H9 (cell line): ENCODE measurements around the gene ADAMTS3. TPM values are rescaled to one million over a fixed set of nuclear protein-coding genes. Genes with fewer than 3 reads are reported as not detected.

ENCODE experiments used
- DNase-seq: peaks from one replicate; pipeline ENCODE4 v3.0.0-alpha.2; 2017
- H2AFZ ChIP-seq: one replicate; pipeline ENCODE4 v1.6.1; 2013; ENCODE audit warnings: mild to moderate bottlenecking, low read length, control low read depth, moderate library complexity
- H2AK5ac ChIP-seq: 2 replicates; pipeline ENCODE4 v1.6.1; 2013; ENCODE audit warnings: low read length, control low read depth, mixed read lengths; ENCODE audit not compliant: insufficient read length
- H2BK120ac ChIP-seq: one replicate; pipeline ENCODE4 v1.6.1; 2013; ENCODE audit warnings: low read depth, mild to moderate bottlenecking, low read length, control low read depth, inconsistent platforms; ENCODE audit not compliant: poor library complexity, severe bottlenecking
- H2BK12ac ChIP-seq: 2 replicates; pipeline ENCODE4 v1.6.1; 2013; ENCODE audit warnings: low read length, control low read depth, mixed read lengths, low read depth; ENCODE audit not compliant: insufficient read length
- H2BK15ac ChIP-seq: 2 replicates; pipeline ENCODE4 v1.6.1; 2013; ENCODE audit warnings: low read depth, low read length, control low read depth
- H2BK20ac ChIP-seq: one replicate; pipeline ENCODE4 v1.6.1; 2013; ENCODE audit warnings: low read depth, mild to moderate bottlenecking, low read length, control low read depth, inconsistent platforms; ENCODE audit not compliant: poor library complexity, severe bottlenecking
- H2BK5ac ChIP-seq: 2 replicates; pipeline ENCODE4 v1.6.1; 2013; ENCODE audit warnings: low read length, control low read depth, mixed read lengths; ENCODE audit not compliant: insufficient read length
- H3K14ac ChIP-seq: 2 replicates; pipeline ENCODE4 v1.6.1; 2013; ENCODE audit warnings: low read length, control low read depth; ENCODE audit not compliant: insufficient read depth
- H3K18ac ChIP-seq: 2 replicates; pipeline ENCODE4 v1.6.1; 2013; ENCODE audit warnings: low read depth, mild to moderate bottlenecking, mixed read lengths, low read length, control low read depth; ENCODE audit not compliant: insufficient read length
- H3K23ac ChIP-seq: 2 replicates; pipeline ENCODE4 v1.6.1; 2013; ENCODE audit warnings: low read length, control low read depth, mixed read lengths, low read depth; ENCODE audit not compliant: insufficient read length
- H3K23me2 ChIP-seq: 2 replicates; pipeline ENCODE4 v1.6.1; 2013; ENCODE audit warnings: low read depth, mild to moderate bottlenecking, mixed read lengths, low read length, control low read depth; ENCODE audit not compliant: insufficient read length, poor library complexity, severe bottlenecking
- H3K27ac ChIP-seq: 2 replicates; pipeline ENCODE4 v1.5.1; 2013; ENCODE audit warnings: low read length, control low read depth, mixed read lengths, low read depth; ENCODE audit not compliant: insufficient read length
- H3K27me3 ChIP-seq: 2 replicates; pipeline ENCODE4 v1.6.1; 2013; ENCODE audit warnings: low read length, control low read depth, inconsistent platforms; ENCODE audit not compliant: insufficient read depth
- H3K4ac ChIP-seq: 2 replicates; pipeline ENCODE4 v1.6.1; 2013; ENCODE audit warnings: low read depth, mild to moderate bottlenecking, control low read depth, inconsistent platforms, low read length, moderate library complexity
- H3K4me1 ChIP-seq: 2 replicates; pipeline ENCODE4 v1.6.1; 2013; ENCODE audit warnings: low read length, control low read depth, inconsistent platforms; ENCODE audit not compliant: insufficient read depth
- H3K4me2 ChIP-seq: 2 replicates; pipeline ENCODE4 v1.6.1; 2013; ENCODE audit warnings: low read length, control low read depth, mixed read lengths; ENCODE audit not compliant: insufficient read length, insufficient read depth
- H3K56ac ChIP-seq: 2 replicates; pipeline ENCODE4 v1.6.1; 2013; ENCODE audit warnings: low read depth, mild to moderate bottlenecking, mixed read lengths, low read length, control low read depth; ENCODE audit not compliant: insufficient read length
- H3K79me1 ChIP-seq: 2 replicates; pipeline ENCODE4 v1.6.1; 2013; ENCODE audit warnings: low read depth, mild to moderate bottlenecking, moderate library complexity, low read length, control low read depth, inconsistent platforms; ENCODE audit not compliant: insufficient read depth, poor library complexity, severe bottlenecking
- H3K79me2 ChIP-seq: 2 replicates; pipeline ENCODE4 v1.6.1; 2013; ENCODE audit warnings: low read length, control low read depth, inconsistent platforms; ENCODE audit not compliant: insufficient read depth
- H3K9ac ChIP-seq: 2 replicates; pipeline ENCODE4 v1.6.1; 2013; ENCODE audit warnings: low read length, control low read depth, mixed read lengths; ENCODE audit not compliant: insufficient read length; ENCODE audit errors: extremely low read depth
- H3K9me3 ChIP-seq: one replicate; pipeline ENCODE4 v1.6.1; 2013; ENCODE audit warnings: low read depth, low read length, inconsistent platforms; ENCODE audit not compliant: control insufficient read depth
- H3T11ph ChIP-seq: one replicate; pipeline ENCODE4 v1.6.1; 2013; ENCODE audit warnings: mild to moderate bottlenecking, low read length, control low read depth, inconsistent platforms
- H4K20me1 ChIP-seq: one replicate; pipeline ENCODE4 v1.6.1; 2013; ENCODE audit not compliant: control insufficient read depth, insufficient read length, insufficient read depth
- H4K5ac ChIP-seq: 2 replicates; pipeline ENCODE4 v1.6.1; 2013; ENCODE audit warnings: low read depth, mild to moderate bottlenecking, mixed read lengths, low read length, control low read depth; ENCODE audit not compliant: insufficient read length
- H4K8ac ChIP-seq: replicated peaks from 2 replicates; pipeline ENCODE4 v1.6.1; 2013; ENCODE audit warnings: low read length, control low read depth, mixed read lengths, low read depth; ENCODE audit not compliant: insufficient read length
- H4K91ac ChIP-seq: 2 replicates; pipeline ENCODE4 v1.6.1; 2013; ENCODE audit warnings: low read depth, mild to moderate bottlenecking, moderate library complexity, mixed read lengths, low read length, control low read depth; ENCODE audit not compliant: insufficient read length
- H3K27ac Mint-ChIP-seq, 3 experiments: 2 replicates in 2 of 3; 3 replicates in 1 of 3; pipeline ENCODE4 v1.8.0; 2020 to 2021; ENCODE audit warnings: mixed read lengths in 3 of 3, mild to moderate bottlenecking in 1 of 3, moderate library complexity in 1 of 3
- H3K27me3 Mint-ChIP-seq: 2 replicates; pipeline ENCODE4 v1.8.0; 2021; ENCODE audit warnings: low read depth, mild to moderate bottlenecking, moderate library complexity, mixed read lengths
- H3K36me3 Mint-ChIP-seq, 3 experiments: 2 replicates in 2 of 3; 3 replicates in 1 of 3; pipeline ENCODE4 v1.8.0; 2020 to 2021; ENCODE audit warnings: low read depth in 3 of 3, mixed read lengths in 3 of 3; ENCODE audit not compliant: insufficient read depth in 1 of 3
- H3K4me1 Mint-ChIP-seq, 2 experiments: 2 replicates each; pipeline ENCODE4 v1.8.0; 2020; ENCODE audit warnings: mixed read lengths in 2 of 2
- H3K4me3 Mint-ChIP-seq, 2 experiments: 2 replicates in 1 of 2; 3 replicates in 1 of 2; pipeline ENCODE4 v1.8.0; 2020 to 2021; ENCODE audit warnings: mild to moderate bottlenecking in 2 of 2, mixed read lengths in 2 of 2, moderate library complexity in 1 of 2
- H3K9me3 Mint-ChIP-seq, 2 experiments: 2 replicates in 1 of 2; 3 replicates in 1 of 2; pipeline ENCODE4 v1.8.0; 2020; ENCODE audit warnings: mild to moderate bottlenecking in 2 of 2, mixed read lengths in 2 of 2, moderate library complexity in 1 of 2
- CTCF ChIP-seq: fragments of 200-600 bp; sonication (generic); conservative IDR thresholded peaks from 3 replicates; pipeline ENCODE4 v1.8.0; 2021; ENCODE audit warnings: antibody characterized with exemption, mild to moderate bottlenecking
- WGBS: extraction: QIAGEN DNeasy Blood & Tissue Kit; methylation state at CpG from one replicate; pipeline ENCODE4 v1.1.7; 2013; ENCODE audit warnings: missing lambda C conversion rate, low lambda C conversion rate, mixed read lengths; ENCODE audit not compliant: insufficient read length; ENCODE audit errors: extremely low coverage; 5-methylcytosine and 5-hydroxymethylcytosine counted together
- long read RNA-seq: library from polyadenylated mRNA; unstranded; transcript quantifications from one replicate; pipeline ENCODE4 v2.0.0, GENCODE V29; 2020
- total RNA-seq: library from RNA; stranded (reverse); gene quantifications from 2 replicates; pipeline ENCODE4 v1.2.1, GENCODE V29; 2021

ADAMTS3 gene
- total RNA-seq = 0.94 and 1.1 TPM in 2 replicates
- long read RNA-seq, partial matches to known transcripts = 3 of 3 reads
- long read RNA-seq, other reads (novel, unspliced or antisense) = 0 of 3 reads

- no peaks in the 10 kb centered on the region for H3K9me3 Mint-ChIP-seq
These were observed at the start of gene ADAMTS3 for GRCh38 chr4:72568959-72569718. ADAMTS3 (minus strand) TSS chr4:72569221; CDS start chr4:72568762, 459 bp downstream.

More at GRCh38 chr4:72568959-72569718, at the start of gene ADAMTS3:
- Histone ChIP-seq H2BK20ac (peak within 1 kb of the TSS; percentile 26), H3K79me1 (no peaks in the 10 kb centered on the region), H4K5ac (no peak within 1 kb of the TSS), H3K9me3 (no peaks in the 10 kb centered on the region), H4K20me1 (no peaks in the 10 kb centered on the region), H3T11ph (no peak within 1 kb of the TSS), H3K14ac (peak within 1 kb of the TSS; percentile 52), H3K18ac (peak within 1 kb of the TSS; percentile 74), H3K9ac (peak within 1 kb of the TSS; percentile 52), H3K27ac (no peak within 1 kb of the TSS), H4K8ac (no peak within 1 kb of the TSS), H2AFZ (peak within 1 kb of the TSS; percentile 92), H3K4ac (no peak within 1 kb of the TSS), H3K4me2 (peak within 1 kb of the TSS; percentile 97), H4K91ac (no peak within 1 kb of the TSS), H3K4me1 (peaks cover 3% of the 10 kb centered on the region; the same call in 1 of the 2 replicates), H3K27me3 (0 out of 2 replicates have a peak, but pooled peaks cover 2% of the 10 kb centered on the region), H2BK12ac (no peak within 1 kb of the TSS), H3K79me2 (no peaks in the 10 kb centered on the region), H3K23ac (no peak within 1 kb of the TSS), H3K56ac (no peak within 1 kb of the TSS), H2BK15ac (no peak within 1 kb of the TSS), H3K23me2 (peaks cover 17% of the 10 kb centered on the region), H2BK5ac (no peak within 1 kb of the TSS), H2BK120ac (no peak within 1 kb of the TSS), H2AK5ac (no peak within 1 kb of the TSS)
- peak within 1 kb of the TSS; percentile 84 to 96 for H3K4me3 Mint-ChIP-seq
- WGBS = no CpG with 5 or more reads among the region's 59 CpGs
- no peak for TF ChIP-seq CTCF
- peaks cover 22% of the 10 kb centered on the region for H3K27me3 Mint-ChIP-seq
- peak within 1 kb of the TSS; percentile 30 to 97 (median 56); a peak in 5 of 7 replicates for H3K27ac Mint-ChIP-seq
- H3K36me3 Mint-ChIP-seq = no peaks in the 10 kb centered on the region
- H3K4me1 Mint-ChIP-seq = peaks cover 22 to 24% of the 10 kb centered on the region in 2 experiments
- DNase-seq = peak; percentile 90
